AG04450 (cell line): ENCODE data around the gene UMAD1. TPM values are rescaled to one million over a fixed set of nuclear protein-coding genes. Genes with fewer than 3 reads are reported as not detected.

ENCODE experiments used
- CTCF ChIA-PET: fragments of 300-600, 350-600 bp; formaldehyde crosslinking; extraction: SDS; loops from one replicate; lab custom pipeline; 2022; ENCODE audit warnings: antibody characterized with exemption, inconsistent platforms; lab: Charles Lee
- POLR2A ChIA-PET: fragments of 350-600 bp; formaldehyde crosslinking; extraction: SDS; loops from one replicate; lab custom pipeline; 2021; ENCODE audit warnings: antibody characterized with exemption, inconsistent platforms; lab: Yijun Ruan, JAX
- DNase-seq: peaks from one replicate; pipeline ENCODE4 v3.0.0-alpha.2; 2011; ENCODE audit warnings: low read depth, low spot score
- H3K27ac ChIP-seq: one replicate; pipeline ENCODE4 v1.5.1; 2012; ENCODE audit warnings: low read depth, low read length, control low read depth
- H3K27me3 ChIP-seq: one replicate; pipeline ENCODE4 v1.6.0; 2012; ENCODE audit warnings: low read length; ENCODE audit not compliant: control insufficient read depth, insufficient read depth
- H3K4me3 ChIP-seq: 2 replicates; pipeline ENCODE4 v1.5.1; 2011; ENCODE audit warnings: mild to moderate bottlenecking, low read depth, low read length, control low read depth
- H3K9me3 ChIP-seq: 2 replicates; pipeline ENCODE4 v1.5.1; 2012; ENCODE audit warnings: low read length; ENCODE audit not compliant: control insufficient read depth, insufficient read depth
- CTCF ChIP-seq: IDR thresholded peaks from 2 replicates; pipeline ENCODE4 v1.5.1; 2011; ENCODE audit warnings: low read depth, low read length, control low read depth, inconsistent platforms
- polyA plus RNA-seq: library from polyadenylated mRNA; depleted of rRNA; stranded (reverse); fragments of >200 nt; gene quantifications from 2 replicates; pipeline ENCODE4 v1.2.3, GENCODE V29; 2011

The UMAD1 gene
- polyA plus RNA-seq, 1 experiment, result 22.8 TPM

GRCh38 chr7:7917593-7917992 lies 277.0 kb downstream of the UMAD1 start:
- ChIA-PET CTCF (interaction anchor here (1.0 kb wide), 1 partner anchor 50 kb away, joined by 3 read pairs; no protein-coding TSS in a partner anchor), POLR2A (no interaction called here)
- Histone ChIP-seq H3K27me3 (no peaks in the 10 kb centered on the region), H3K4me3 (no peak overlapping the region), H3K27ac (no peak overlapping the region), H3K9me3 (no peaks in the 10 kb centered on the region)
- no peak for TF ChIP-seq CTCF
- DNase-seq, result no peak

- Histone ChIP-seq H3K4me3 (no peak overlapping the region), H3K27me3 (no peaks in the 10 kb centered on the region), H3K9me3 (no peaks in the 10 kb centered on the region), H3K27ac (no peak overlapping the region)
- POLR2A ChIA-PET, result no interaction called here
- no peak for TF ChIP-seq CTCF
- CTCF ChIA-PET, result interaction anchor here (0.6 to 2.4 kb wide), 3 partner anchors 8 to 238 kb away, joined by 3 to 8 read pairs (median 4); no protein-coding TSS in a partner anchor
- DNase-seq, result no peak
These were observed 278.3 kb downstream of the UMAD1 start for GRCh38 chr7:7918736-7919448.

- DNase-seq, result no peak
- Histone ChIP-seq H3K4me3 (no peak overlapping the region), H3K9me3 (no peaks in the 10 kb centered on the region), H3K27ac (no peak overlapping the region), H3K27me3 (no peaks in the 10 kb centered on the region)
- no peak for TF ChIP-seq CTCF
- CTCF ChIA-PET, result interaction anchor here (2.4 kb wide), 1 partner anchor 238 kb away, joined by 8 read pairs; no protein-coding TSS in a partner anchor
- POLR2A ChIA-PET, result no interaction called here
These were observed 278.9 kb downstream of the UMAD1 start for GRCh38 chr7:7919449-7919945.

GRCh38 chr7:7920056-7920455 lies 279.5 kb downstream of the UMAD1 start:
- H3K9me3 ChIP-seq, result no peaks in the 10 kb centered on the region
- H3K27ac ChIP-seq, result no peak overlapping the region
- no peaks in the 10 kb centered on the region for H3K27me3 ChIP-seq
- TF ChIP-seq CTCF, result no peak
- no peak for DNase-seq
- no peak overlapping the region for H3K4me3 ChIP-seq
- CTCF ChIA-PET, result interaction anchor here (2.4 kb wide), 1 partner anchor 239 kb away, joined by 8 read pairs; no protein-coding TSS in a partner anchor
- POLR2A ChIA-PET, result no interaction called here

- TF ChIP-seq CTCF, result no peak
- no peak for DNase-seq
- no peaks in the 10 kb centered on the region for H3K9me3 ChIP-seq
- ChIA-PET CTCF (interaction anchor here (2.4 kb wide), 1 partner anchor 239 kb away, joined by 8 read pairs; no protein-coding TSS in a partner anchor), POLR2A (no interaction called here)
- H3K27ac ChIP-seq, result no peak overlapping the region
- no peaks in the 10 kb centered on the region for H3K27me3 ChIP-seq
- H3K4me3 ChIP-seq, result no peak overlapping the region
These were observed 279.9 kb downstream of the UMAD1 start for GRCh38 chr7:7920481-7920880.
